HL-60/S4 treated with retinoic acid at 250 ng/mL for 4 days and 3 days (cell line): ENCODE data around the gene TBC1D2.

ENCODE experiments used
- in situ Hi-C: fragments of 300-500 bp; cut with MboI; formaldehyde crosslinking; loops from 2 replicates; pipeline ENCODE4 v1.7.0; 2022; ENCODE audit warnings: low sequenced_read_pairs

The TBC1D2 gene

GRCh38 chr9:98272083-98272482 lies 16.6 kb upstream of the TBC1D2 start:
- in situ Hi-C loops = loop anchor here (25.0 kb wide), 2 partner anchors 360 to 560 kb away; partner anchors contain the start of gene TRMO

GRCh38 chr9:98271479-98271878 lies 16.0 kb upstream of the TBC1D2 start:
- in situ Hi-C loops = loop anchor here (25.0 kb wide), 2 partner anchors 359 to 559 kb away; partner anchors contain the start of gene TRMO

GRCh38 chr9:98270284-98270683 lies 14.8 kb upstream of the TBC1D2 start:
- in situ Hi-C loops = loop anchor here (25.0 kb wide), 2 partner anchors 358 to 558 kb away; partner anchors contain the start of gene TRMO

GRCh38 chr9:98269652-98270051 lies 14.2 kb upstream of the TBC1D2 start:
- in situ Hi-C loops = loop anchor here (10.0 to 25.0 kb wide), 3 partner anchors 205 to 557 kb away; partner anchors contain the start of gene TRMO

- in situ Hi-C loops = loop anchor here (10.0 to 25.0 kb wide), 3 partner anchors 203 to 555 kb away; partner anchors contain the start of gene TRMO
These were observed 12.1 kb upstream of the TBC1D2 start for GRCh38 chr9:98267556-98267955.

GRCh38 chr9:98264516-98264915 lies 9.1 kb upstream of the TBC1D2 start:
- in situ Hi-C loops = loop anchor here (10.0 to 25.0 kb wide), 3 partner anchors 200 to 552 kb away; partner anchors contain the start of gene TRMO

GRCh38 chr9:98263482-98264357 lies 8.3 kb upstream of the TBC1D2 start:
- in situ Hi-C loops = loop anchor here (10.0 to 25.0 kb wide), 3 partner anchors 199 to 551 kb away; partner anchors contain the start of gene TRMO

- in situ Hi-C loops = loop anchor here (10.0 to 25.0 kb wide), 3 partner anchors 198 to 551 kb away; partner anchors contain the start of gene TRMO
These were observed 7.6 kb upstream of the TBC1D2 start for GRCh38 chr9:98263080-98263479.

- in situ Hi-C loops = loop anchor here (10.0 to 25.0 kb wide), 3 partner anchors 197 to 550 kb away; partner anchors contain the start of gene TRMO
These were observed 6.6 kb upstream of the TBC1D2 start for GRCh38 chr9:98262056-98262455.

- in situ Hi-C loops = loop anchor here (10.0 to 25.0 kb wide), 3 partner anchors 196 to 548 kb away; partner anchors contain the start of gene TRMO
These were observed 5.2 kb upstream of the TBC1D2 start for GRCh38 chr9:98260635-98261034.

GRCh38 chr9:98259791-98260190 lies 4.3 kb upstream of the TBC1D2 start:
- in situ Hi-C loops = loop anchor here (10.0 to 25.0 kb wide), 3 partner anchors 195 to 547 kb away; partner anchors contain the start of gene TRMO

- in situ Hi-C loops = loop anchor here (25.0 kb wide), 2 partner anchors 344 to 544 kb away; partner anchors contain the start of gene TRMO
These were observed 1.3 kb upstream of the TBC1D2 start for GRCh38 chr9:98256756-98257155.

- in situ Hi-C loops = loop anchor here (25.0 kb wide), 2 partner anchors 343 to 543 kb away; partner anchors contain the start of gene TRMO
These were observed 330 bp downstream of the TBC1D2 start for GRCh38 chr9:98255061-98255577.

- in situ Hi-C loops = loop anchor here (25.0 kb wide), 2 partner anchors 342 to 542 kb away; partner anchors contain the start of gene TRMO
These were observed 1.0 kb downstream of the TBC1D2 start for GRCh38 chr9:98254228-98255060.

GRCh38 chr9:98253565-98253964 lies 1.9 kb downstream of the TBC1D2 start:
- in situ Hi-C loops = loop anchor here (25.0 kb wide), 2 partner anchors 341 to 541 kb away; partner anchors contain the start of gene TRMO

GRCh38 chr9:98251551-98251950 lies 3.9 kb downstream of the TBC1D2 start:
- in situ Hi-C loops = loop anchor here (25.0 kb wide), 2 partner anchors 339 to 539 kb away; partner anchors contain the start of gene TRMO

- in situ Hi-C loops = loop anchor here (25.0 kb wide), 2 partner anchors 337 to 537 kb away; partner anchors contain the start of gene TRMO
These were observed 5.7 kb downstream of the TBC1D2 start for GRCh38 chr9:98249771-98250170.

- in situ Hi-C loops = no loop called here
These were observed 6.5 kb downstream of the TBC1D2 start for GRCh38 chr9:98248737-98249474.
